ENCODE data around the gene ANKS6.

ANKS6 gene

GRCh38 chr9:98719055-98719454 lies 77.3 kb downstream of the ANKS6 start:
- Mint-ChIP-seq H3K4me1 (no peaks in the 10 kb centered on the region), H3K36me3 (ENCODE audit: low read depth) (no peaks in the 10 kb centered on the region), H3K27ac (no peak overlapping the region), H3K4me3 (no peak overlapping the region), H3K9me3 (no peaks in the 10 kb centered on the region), H3K27me3 (ENCODE audit: low read depth) (peaks cover 69% of the 10 kb centered on the region)
- no peak for TF ChIP-seq CTCF (IDR thresholded peaks at IDR 0.05; ENCODE audit: unreplicated experiment in 3 of 3)

- no peaks in the 10 kb centered on the region for H3K9me3 Mint-ChIP-seq
- no peak overlapping the region for H3K4me3 Mint-ChIP-seq
- no peaks in the 10 kb centered on the region for H3K4me1 Mint-ChIP-seq
These were observed 81.5 kb downstream of the ANKS6 start for GRCh38 chr9:98714833-98715232.

GRCh38 chr9:98712987-98713386 lies 83.4 kb downstream of the ANKS6 start:
- no peaks in the 10 kb centered on the region for H3K9me3 Mint-ChIP-seq

More at GRCh38 chr9:98714833-98715232, 81.5 kb downstream of the ANKS6 start:
- Mint-ChIP-seq H3K27ac (no peak overlapping the region), H3K27me3 (ENCODE audit: low read depth) (peaks cover 88% of the 10 kb centered on the region), H3K36me3 (ENCODE audit: low read depth) (no peaks in the 10 kb centered on the region)
- no peak for TF ChIP-seq CTCF (IDR thresholded peaks at IDR 0.05; ENCODE audit: unreplicated experiment in 3 of 3)

GRCh38 chr9:98709968-98710965 lies 86.1 kb downstream of the ANKS6 start:
- H3K27ac Mint-ChIP-seq = no peak overlapping the region
- no peaks in the 10 kb centered on the region for H3K9me3 Mint-ChIP-seq
- no peaks in the 10 kb centered on the region for H3K36me3 Mint-ChIP-seq (ENCODE audit: low read depth)
- peaks cover 88% of the 10 kb centered on the region for H3K27me3 Mint-ChIP-seq (ENCODE audit: low read depth)
- no peak for TF ChIP-seq CTCF (IDR thresholded peaks at IDR 0.05; ENCODE audit: unreplicated experiment in 3 of 3)
- H3K4me1 Mint-ChIP-seq = peaks cover 9% of the 10 kb centered on the region
- H3K4me3 Mint-ChIP-seq = peak overlapping the region; percentile 59 to 68 (median 66)

More at GRCh38 chr9:98712987-98713386, 83.4 kb downstream of the ANKS6 start:
- H3K4me1 Mint-ChIP-seq = no peaks in the 10 kb centered on the region
- no peak overlapping the region for H3K4me3 Mint-ChIP-seq
- H3K27me3 Mint-ChIP-seq (ENCODE audit: low read depth) = peaks cover 88% of the 10 kb centered on the region
- TF ChIP-seq CTCF (IDR thresholded peaks at IDR 0.05; ENCODE audit: unreplicated experiment in 3 of 3) = no peak
- H3K27ac Mint-ChIP-seq = no peak overlapping the region
- H3K36me3 Mint-ChIP-seq (ENCODE audit: low read depth) = no peaks in the 10 kb centered on the region

GRCh38 chr9:98708933-98709911 lies 87.1 kb downstream of the ANKS6 start, which contains the start of gene GABBR2:
TSS of gene GABBR2 (minus strand) at chr9:98708935. CDS start at chr9:98708737, 198 bp downstream.
- Mint-ChIP-seq H3K36me3 (ENCODE audit: low read depth) (no peaks in the 10 kb centered on the region), H3K4me3 (peak within 1 kb of the TSS; percentile 66 to 77 (median 68)), H3K27me3 (ENCODE audit: low read depth) (peaks cover 88% of the 10 kb centered on the region), H3K9me3 (no peaks in the 10 kb centered on the region), H3K4me1 (peaks cover 9% of the 10 kb centered on the region), H3K27ac (no peak within 1 kb of the TSS)
- TF ChIP-seq CTCF (IDR thresholded peaks at IDR 0.05; ENCODE audit: unreplicated experiment in 3 of 3) = no peak
